Hindlimb muscle (tissue), 1 donor: Measurements from ENCODE around the gene UBN1. TPM values are rescaled to one million over a fixed set of nuclear protein-coding genes. Genes with fewer than 3 reads are reported as not detected.

ENCODE experiments used
- DNase-seq: peaks from one replicate; pipeline ENCODE4 v3.0.0-alpha.2; 2013
- polyA plus RNA-seq: library from polyadenylated mRNA; unstranded; fragments of 120-200 nt; gene quantifications from one replicate; pipeline ENCODE4 v1.2.1, GENCODE V29; 2013; ENCODE audit not compliant: insufficient read length

The UBN1 gene
- polyA plus RNA-seq, 1 donor: 19.0 TPM

GRCh38 chr16:4814542-4815173 is 32.6 kb upstream of the UBN1 start:
- DNase-seq: no peak

DNA sequence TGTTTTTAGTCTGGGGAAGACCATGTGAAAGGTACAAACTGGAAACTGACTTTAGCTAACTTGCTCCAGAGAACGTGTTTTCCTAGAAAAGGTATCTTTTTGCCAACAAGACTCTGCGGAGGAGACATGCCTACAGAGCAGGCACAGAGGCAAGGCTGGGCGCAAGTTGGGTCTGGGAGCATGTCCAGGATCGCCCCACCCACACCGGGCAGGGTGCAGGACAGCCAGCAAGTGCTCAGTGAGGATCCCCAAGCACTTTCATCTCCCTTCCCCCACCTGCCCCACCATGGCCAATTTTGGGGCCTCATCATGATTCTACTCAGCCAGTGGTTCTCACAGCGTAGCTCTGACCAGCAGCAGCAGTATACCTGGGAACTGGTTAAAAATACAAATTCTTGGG is 26.6 kb upstream of the UBN1 start:
- DNase-seq: no peak

- no peak for DNase-seq
These were observed 22.1 kb upstream of the UBN1 start for GRCh38 chr16:4825196-4825595.

DNA sequence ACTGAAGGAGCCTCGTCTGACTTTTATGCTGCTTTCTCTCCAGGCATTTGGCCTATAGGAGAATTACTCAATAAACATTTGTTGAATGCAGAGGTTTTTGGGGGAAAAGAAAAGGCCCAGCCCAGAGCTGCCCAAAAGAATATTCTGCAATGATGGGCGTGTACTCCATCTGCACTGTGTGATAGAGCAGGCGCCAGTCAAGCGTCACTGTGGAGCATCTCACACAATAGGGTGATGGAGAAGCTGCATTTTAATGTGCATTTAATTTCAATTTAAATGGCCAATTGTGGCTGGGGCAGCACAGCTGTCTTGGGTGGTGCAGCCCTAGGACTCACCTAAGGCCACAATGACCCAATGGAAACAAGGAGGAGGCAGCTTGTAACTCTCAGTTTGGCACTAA is 20.8 kb upstream of the UBN1 start:
- DNase-seq: no peak

DNA sequence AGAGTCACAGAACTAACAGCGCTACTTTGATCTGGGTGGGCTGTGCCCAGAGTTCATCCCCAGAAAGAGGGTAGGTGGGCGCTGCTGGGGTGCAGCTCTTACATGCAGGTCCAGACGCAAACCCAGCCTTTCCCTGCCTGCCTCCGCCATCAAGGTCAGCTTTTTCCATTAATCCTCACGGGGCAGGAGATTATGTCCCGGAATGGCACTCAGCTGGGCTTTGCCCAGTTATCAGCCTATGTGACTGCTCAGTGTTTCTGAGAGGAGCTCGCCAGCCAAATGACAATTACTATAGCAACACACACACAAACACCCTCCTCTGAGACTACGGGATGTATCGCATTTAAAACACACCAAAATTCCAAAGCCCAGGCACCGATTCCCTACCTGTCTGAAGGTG is 20.3 kb upstream of the UBN1 start:
- DNase-seq: no peak

GRCh38 chr16:4828567-4829321 is 18.5 kb upstream of the UBN1 start:
- no peak for DNase-seq

DNA sequence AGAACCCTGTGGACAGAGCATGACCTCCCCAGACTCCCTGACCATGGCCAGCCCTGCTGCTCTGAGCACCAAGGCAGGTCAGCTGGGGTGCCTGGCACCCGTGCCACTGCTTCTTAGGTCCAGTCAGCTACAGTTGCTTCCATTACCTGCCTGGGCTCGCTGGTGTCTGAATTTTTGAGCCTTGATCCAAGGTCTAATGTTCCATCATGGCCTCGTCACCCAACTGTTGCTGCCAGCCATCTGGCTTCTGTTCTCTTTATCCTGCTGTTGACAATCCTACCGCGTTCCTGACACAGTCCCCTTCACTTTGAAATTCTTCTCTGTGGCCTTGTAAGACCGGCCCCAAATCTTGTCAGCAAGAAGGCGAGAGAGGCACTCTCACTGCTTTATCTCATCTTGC is 16.9 kb upstream of the UBN1 start:
- DNase-seq: no peak

GRCh38 chr16:4831616-4832015 is 15.7 kb upstream of the UBN1 start:
- no peak for DNase-seq

- no peak for DNase-seq
These were observed 14.5 kb upstream of the UBN1 start for GRCh38 chr16:4832698-4833343.

DNA sequence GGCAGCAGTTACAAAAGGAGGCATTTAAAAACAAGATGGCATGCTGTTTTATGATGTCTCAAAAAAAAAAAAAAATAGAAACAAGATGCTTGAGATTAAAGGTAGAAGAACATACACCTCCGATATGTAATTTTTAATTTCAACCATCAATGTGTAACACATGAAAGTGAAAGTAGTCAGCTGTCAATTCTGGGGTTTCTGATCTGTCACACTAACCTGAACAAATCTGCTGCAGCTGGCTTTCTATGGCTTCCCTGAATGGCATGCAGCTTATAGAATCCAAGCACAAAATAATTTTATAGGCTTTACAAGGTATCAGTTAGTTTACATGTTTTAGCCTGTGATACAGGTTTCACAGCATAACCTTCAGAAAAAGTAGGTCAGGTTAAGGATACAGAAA is 13.7 kb upstream of the UBN1 start:
- no peak for DNase-seq

DNA sequence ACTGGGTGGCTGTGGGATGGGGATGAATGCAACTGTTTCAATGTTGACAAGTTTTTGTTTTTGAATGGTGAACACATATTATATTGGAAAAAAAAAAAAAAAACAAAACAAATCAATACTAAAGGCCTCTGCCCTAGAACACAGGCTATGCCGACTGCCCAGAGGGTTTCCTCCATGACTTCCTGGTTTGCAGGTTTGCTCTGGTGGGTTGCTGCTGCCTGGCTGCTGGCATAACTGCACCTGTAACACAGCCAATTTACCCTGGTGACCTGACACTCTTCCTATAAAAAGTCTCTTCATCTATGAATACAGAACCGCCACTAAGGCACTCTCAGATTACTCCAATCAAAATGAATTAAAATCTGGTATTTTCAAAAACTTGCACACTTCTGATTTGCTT is 10.6 kb upstream of the UBN1 start:
- no peak for DNase-seq

DNA sequence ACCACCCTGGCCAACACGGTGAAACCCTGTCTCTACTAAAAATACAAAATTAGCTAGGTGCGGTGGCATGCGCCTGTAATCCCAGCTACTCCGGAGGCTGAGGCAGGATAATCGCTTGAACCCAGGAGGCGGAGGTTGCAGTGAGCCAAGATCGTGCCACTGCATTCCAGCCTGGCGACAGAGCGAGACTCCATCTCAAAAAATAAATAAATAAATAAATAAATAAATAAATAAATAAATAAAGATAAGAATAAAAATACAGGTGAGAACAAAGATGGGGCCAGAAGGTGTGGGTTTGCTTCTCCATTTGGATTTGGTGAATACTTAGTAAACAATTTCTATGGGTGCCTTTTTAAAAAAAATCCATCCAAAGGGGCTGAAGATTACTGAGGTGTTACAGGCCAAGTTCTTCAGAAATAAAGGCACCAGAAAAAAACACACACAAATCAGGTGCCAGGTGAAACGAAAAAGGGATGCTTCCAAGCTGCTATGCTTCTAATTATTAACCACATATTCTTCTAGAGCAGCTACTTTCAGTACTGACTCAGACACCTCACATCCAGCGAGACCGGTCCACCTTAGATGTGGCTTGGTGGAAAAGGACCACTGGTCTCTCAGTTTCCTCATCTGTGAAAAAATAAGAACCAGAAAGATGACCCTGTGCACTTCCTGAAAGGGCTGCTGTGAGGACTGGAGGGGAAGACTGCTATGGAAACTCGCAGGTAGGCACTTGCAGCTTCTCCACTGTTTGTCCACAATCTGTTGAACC is 9.4 kb upstream of the UBN1 start:
- DNase-seq: no peak

GRCh38 chr16:4839942-4840341 is 7.3 kb upstream of the UBN1 start:
- DNase-seq: no peak

- DNase-seq: no peak
These were observed 6.3 kb upstream of the UBN1 start for GRCh38 chr16:4840984-4841383.

DNA sequence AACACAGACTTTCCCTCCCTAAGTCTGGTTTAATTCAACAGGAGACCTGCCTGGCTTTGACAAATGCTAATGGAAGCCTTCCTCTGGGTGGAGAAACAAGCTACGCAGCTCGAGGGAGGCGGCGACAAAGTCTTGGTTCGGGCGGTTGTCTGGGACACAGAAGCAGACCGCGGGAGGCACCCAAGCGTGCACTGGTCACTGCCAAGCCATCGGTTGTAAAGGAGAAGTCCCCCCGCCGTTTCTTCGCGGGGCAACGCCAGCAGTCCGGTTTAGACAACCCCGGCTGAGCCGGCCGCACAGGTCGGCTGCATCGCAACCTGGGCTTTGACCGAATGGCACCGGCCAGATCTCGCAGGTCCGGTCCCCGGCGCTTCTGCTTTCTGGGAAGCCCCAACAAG is 779 bp upstream of the UBN1 start:
- peak; percentile 28 for DNase-seq

DNA sequence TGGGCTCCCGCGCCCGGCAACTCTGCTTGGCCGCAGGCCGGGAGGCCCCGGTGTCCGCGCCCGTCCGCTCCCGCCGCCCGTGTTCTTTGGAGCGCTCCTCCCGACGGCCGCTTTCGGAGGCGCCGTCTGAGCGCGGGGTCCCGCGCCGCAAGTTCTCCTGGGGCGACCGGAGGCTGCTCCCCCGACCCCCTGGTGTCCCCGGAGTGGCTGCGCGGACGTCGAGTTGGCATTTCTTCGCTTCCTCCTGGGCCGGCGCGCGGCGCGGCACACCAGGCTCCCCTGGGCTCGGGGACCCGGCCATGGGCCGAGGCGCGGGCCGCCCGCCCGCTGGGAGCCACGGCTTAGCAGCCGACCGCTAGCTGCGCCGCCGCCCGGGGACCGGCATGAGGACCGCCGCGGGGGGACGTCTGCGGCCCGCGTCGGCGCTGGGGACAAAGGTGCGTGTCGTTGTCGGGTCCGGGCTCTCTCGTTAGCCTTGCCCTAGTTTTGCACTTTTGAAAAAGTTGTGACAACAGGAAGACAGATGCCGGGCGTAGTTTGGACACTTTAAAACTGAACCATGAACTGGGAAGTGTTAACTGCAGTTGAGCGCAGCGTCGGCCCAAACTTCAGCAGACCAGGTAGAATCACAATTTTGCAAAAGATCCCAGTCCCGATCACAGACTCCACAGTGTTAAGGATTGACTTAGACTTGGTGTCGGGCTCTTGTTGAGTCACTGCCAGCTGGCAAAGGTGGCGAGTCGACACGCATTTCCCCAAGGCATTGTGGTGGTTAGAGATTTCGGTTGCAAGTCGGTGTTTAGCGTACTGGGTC is 700 bp downstream of the UBN1 start:
- peak; percentile 23 for DNase-seq

- DNase-seq: no peak
These were observed 2.9 kb downstream of the UBN1 start for GRCh38 chr16:4850211-4850610.

- no peak for DNase-seq
These were observed 5.1 kb downstream of the UBN1 start for GRCh38 chr16:4852221-4852872.

GRCh38 chr16:4855371-4855770 is 8.1 kb downstream of the UBN1 start:
- no peak for DNase-seq

DNA sequence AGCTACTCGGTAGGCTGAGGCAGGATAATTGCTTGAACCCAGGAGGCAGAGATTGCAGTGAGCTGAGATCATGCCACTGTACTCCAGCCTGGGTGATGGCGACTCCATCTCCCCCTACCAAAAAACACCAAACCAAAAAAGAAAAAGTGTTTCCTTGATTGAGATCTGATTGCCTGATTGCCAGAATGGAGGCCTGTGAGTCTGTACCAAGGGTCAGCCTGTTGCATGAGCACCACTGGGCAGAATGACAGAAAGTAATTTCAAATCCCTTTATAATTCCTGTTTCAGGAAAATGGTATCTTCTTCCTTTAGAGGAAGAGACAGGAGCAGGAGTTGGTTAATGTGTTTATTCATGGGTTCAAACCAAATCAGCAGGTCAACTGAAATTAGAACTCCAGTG is 8.5 kb downstream of the UBN1 start:
- DNase-seq: no peak

DNA sequence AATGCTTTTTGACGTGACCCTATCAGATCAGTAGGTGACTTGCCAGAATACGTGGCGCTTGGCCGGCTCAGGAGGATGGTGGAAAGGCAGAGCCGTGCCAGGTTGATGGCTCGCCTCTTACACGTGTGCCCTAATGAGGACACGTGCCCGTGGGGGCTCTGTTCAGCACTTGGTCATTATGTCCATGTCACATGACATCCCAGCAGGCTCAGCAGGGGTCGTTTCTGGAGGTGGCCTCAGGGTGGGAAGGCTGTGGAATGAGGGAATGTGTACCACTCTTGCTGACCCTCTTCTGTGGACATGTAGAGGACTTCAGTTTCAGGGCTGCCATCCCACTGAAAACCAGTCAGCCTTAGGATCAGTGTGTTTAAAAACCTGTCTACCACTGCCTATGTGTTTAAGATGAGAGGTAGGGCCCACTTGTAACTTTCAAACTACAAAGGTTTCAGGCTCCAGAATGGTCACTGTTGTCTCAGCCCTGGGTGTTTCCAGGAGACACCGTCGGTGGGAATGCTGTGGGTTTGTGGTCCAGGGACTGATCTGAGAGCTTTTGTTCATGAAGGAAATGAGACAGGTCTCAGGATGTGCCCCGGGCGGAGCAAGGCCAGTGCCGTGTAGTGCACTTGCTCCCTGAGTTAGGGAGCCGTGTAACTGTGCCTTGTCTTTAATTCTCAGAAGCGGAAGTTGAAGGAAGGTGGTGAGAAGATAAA is 12.1 kb downstream of the UBN1 start:
- no peak for DNase-seq
